Large intestine (tissue), 3 donors: Measurements from ENCODE around the gene ROPN1B. TPM values are rescaled to one million over a fixed set of nuclear protein-coding genes. Genes with fewer than 3 reads are reported as not detected.

Experiments
- DNase-seq, 2 donors: peaks; one replicate each; pipeline versions ENCODE4 v3.0.0 to v3.0.0-alpha.2; 2013
- H3K27ac ChIP-seq: one replicate; pipeline ENCODE4 v1.5.1; 2013; ENCODE audit warnings: low read length
- H3K27me3 ChIP-seq: 2 replicates; pipeline ENCODE4 v1.6.1; 2013; ENCODE audit warnings: low read length; ENCODE audit not compliant: control insufficient read depth, insufficient read depth
- H3K36me3 ChIP-seq: 2 replicates; pipeline ENCODE4 v1.6.1; 2013; ENCODE audit warnings: low read length; ENCODE audit not compliant: control insufficient read depth, insufficient read depth
- H3K4me1 ChIP-seq: one replicate; pipeline ENCODE4 v1.6.1; 2013; ENCODE audit warnings: low read length; ENCODE audit not compliant: control insufficient read depth, insufficient read depth
- H3K4me3 ChIP-seq: one replicate; pipeline ENCODE4 v1.5.1; 2013; ENCODE audit warnings: low read length
- H3K9me3 ChIP-seq: one replicate; pipeline ENCODE4 v1.6.1; 2013; ENCODE audit warnings: mild to moderate bottlenecking, low read depth, low read length, moderate library complexity; ENCODE audit not compliant: control insufficient read depth
- WGBS: methylation state at CpG from one replicate; pipeline ENCODE4 v1.1.5; 2013; ENCODE audit warnings: low lambda C conversion rate; ENCODE audit not compliant: insufficient coverage; 5-methylcytosine and 5-hydroxymethylcytosine counted together
- polyA plus RNA-seq: library from polyadenylated mRNA; unstranded; fragments of 120-200 nt; gene quantifications from one replicate; pipeline ENCODE4 v1.2.1, GENCODE V29; 2013

The ROPN1B gene
- polyA plus RNA-seq, 1 donor, result 0.19 TPM

GRCh38 chr3:126021224-126021623 is 52.2 kb downstream of the ROPN1B start:
- Histone ChIP-seq H3K4me3 (no peak overlapping the region), H3K9me3 (no peaks in the 10 kb centered on the region), H3K36me3 (peaks cover 21% of the 10 kb centered on the region), H3K27ac (no peak overlapping the region), H3K27me3 (no peaks in the 10 kb centered on the region), H3K4me1 (no peaks in the 10 kb centered on the region)
- no CpG with 5 or more reads among the region's 5 CpGs for WGBS
- DNase-seq, result no peak

DNA sequence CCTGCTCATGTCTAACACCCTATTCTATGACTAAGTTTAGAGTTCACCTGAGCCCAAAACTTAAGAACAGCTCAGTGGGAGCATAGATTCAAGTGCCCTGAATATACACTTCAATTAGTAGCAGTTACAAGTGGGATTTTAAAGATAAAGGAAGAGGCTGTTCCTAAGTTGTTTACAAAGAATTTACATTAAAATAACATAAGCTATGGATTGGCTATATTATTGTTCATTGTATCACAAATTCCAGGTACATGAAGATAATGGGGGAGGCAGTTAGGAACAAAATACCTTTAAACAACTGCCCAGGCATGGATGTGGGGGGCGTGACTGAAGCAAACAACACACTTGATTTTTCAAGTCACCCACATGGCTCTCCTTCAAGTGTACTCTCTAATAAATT is 52.7 kb downstream of the ROPN1B start:
- H3K27ac ChIP-seq, result no peak overlapping the region
- H3K27me3 ChIP-seq, result no peaks in the 10 kb centered on the region
- H3K4me1 ChIP-seq, result no peaks in the 10 kb centered on the region
- no CpG with 5 or more reads among the region's 1 CpG for WGBS
- no peaks in the 10 kb centered on the region for H3K9me3 ChIP-seq
- no peak overlapping the region for H3K4me3 ChIP-seq
- H3K36me3 ChIP-seq, result peaks cover 19% of the 10 kb centered on the region
- no peak for DNase-seq

DNA sequence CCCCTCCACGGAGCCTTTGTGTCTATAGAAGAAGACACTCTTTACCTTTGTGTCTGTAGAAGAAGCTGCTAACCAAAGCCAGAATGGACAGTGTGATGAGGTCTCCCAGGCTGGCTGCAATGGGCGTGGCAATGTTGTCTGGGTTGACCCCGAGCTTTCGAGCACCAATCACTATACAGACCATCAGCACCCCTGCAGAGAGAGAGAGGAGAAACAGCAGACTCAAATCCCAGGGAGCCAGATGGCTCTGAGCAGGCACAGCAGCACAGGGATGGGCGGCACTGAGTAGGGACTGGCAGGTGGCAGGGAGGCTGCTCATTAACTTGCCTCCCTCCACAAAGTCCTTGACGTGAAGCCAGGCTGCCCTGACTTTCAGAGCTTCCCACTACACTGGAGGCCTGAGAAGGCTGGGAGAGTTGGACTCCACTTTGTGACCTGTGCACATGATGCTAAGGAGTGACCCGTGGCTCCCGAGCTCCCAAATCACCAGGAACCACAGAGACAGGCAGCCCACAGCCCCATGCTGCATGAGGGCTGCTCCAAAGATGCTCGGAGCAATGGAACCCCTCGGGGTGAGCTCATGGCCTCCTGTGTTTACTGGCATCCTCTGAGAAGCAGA is 53.9 kb downstream of the ROPN1B start:
- H3K4me3 ChIP-seq, result no peak overlapping the region
- H3K9me3 ChIP-seq, result peaks cover 2% of the 10 kb centered on the region
- WGBS, result no CpG with 5 or more reads among the region's 10 CpGs
- H3K36me3 ChIP-seq, result peaks cover 19% of the 10 kb centered on the region
- no peaks in the 10 kb centered on the region for H3K4me1 ChIP-seq
- H3K27me3 ChIP-seq, result no peaks in the 10 kb centered on the region
- DNase-seq, result no peak
- H3K27ac ChIP-seq, result no peak overlapping the region

- no CpG with 5 or more reads among the region's 10 CpGs for WGBS
- H3K27me3 ChIP-seq, result no peaks in the 10 kb centered on the region
- no peak overlapping the region for H3K27ac ChIP-seq
- peaks cover 19% of the 10 kb centered on the region for H3K36me3 ChIP-seq
- DNase-seq, result no peak
- H3K4me1 ChIP-seq, result no peaks in the 10 kb centered on the region
- H3K4me3 ChIP-seq, result no peak overlapping the region
- peaks cover 7% of the 10 kb centered on the region for H3K9me3 ChIP-seq
Observed at GRCh38 chr3:126023390-126023789, 54.4 kb downstream of the ROPN1B start.

DNA sequence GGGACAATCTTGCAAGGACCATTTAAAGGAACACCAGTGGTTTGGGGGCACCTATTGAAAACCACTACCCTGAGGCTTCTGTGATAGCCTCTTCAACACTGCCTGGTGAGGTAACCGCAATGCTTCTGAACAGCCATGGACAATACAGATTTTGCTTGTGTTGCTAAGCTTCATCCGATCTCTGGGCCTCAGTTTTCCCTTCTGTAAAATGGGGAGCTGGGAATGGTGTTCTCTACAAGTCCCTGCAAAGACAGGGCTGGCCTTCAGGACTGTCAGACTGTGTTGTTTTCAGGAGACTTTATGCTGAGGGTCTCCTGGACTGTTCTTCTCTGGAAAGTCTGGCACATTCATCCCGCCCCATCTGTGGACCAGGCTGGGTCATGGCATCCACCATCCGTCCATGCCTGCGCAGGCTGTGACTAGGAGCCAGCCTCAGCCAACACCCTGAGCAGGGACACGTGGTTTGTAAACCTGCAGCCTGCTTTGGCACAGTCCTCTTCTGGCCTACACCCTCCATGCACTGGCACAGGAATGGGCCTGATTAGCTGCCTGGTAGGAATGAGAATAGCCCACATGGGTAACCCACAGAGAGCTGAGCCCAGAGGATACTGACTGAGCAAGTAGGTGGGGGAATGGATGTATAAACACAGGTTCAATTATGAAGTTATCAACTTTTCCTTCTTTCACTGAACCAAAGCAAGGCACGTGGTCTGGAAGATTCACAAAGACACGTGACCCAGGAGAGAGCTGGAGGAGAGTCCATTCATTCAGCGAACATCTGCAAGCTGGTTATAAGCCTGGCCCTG is 55.3 kb downstream of the ROPN1B start:
- WGBS, result no CpG with 5 or more reads among the region's 9 CpGs
- H3K4me3 ChIP-seq, result no peak overlapping the region
- DNase-seq, result no peak
- no peak overlapping the region for H3K27ac ChIP-seq
- peaks cover 10% of the 10 kb centered on the region for H3K9me3 ChIP-seq
- no peaks in the 10 kb centered on the region for H3K27me3 ChIP-seq
- peaks cover 19% of the 10 kb centered on the region for H3K36me3 ChIP-seq
- no peaks in the 10 kb centered on the region for H3K4me1 ChIP-seq

DNA sequence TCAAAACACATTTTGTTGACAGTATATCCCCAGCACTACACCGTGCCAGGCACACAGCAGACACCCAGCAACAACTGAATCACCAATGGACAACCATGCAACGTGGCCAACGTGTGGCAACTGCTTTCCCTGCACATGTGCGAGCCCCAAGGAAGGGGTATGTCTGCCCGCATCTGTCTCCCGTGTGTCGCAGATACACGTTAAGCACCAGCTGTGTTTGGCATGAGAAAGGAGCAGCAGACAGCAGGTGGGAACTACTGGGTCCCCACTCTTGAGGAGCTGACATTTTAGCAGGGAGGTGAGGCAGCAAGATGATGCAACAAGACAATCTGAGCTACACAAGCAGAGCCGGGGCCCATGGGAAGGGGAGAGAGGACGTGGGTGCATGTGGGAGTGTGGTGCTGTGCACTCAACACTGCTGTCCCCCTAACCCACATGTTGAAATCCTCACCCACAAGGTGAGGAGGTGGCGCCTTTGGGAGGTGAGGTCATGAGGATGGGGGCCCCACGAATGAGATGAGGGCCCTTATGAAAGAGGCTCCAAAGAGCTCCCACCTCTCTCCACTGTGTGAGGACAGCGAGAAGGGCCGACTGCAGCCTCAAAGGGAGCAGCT is 56.2 kb downstream of the ROPN1B start:
- DNase-seq, result no peak
- no peaks in the 10 kb centered on the region for H3K4me1 ChIP-seq
- WGBS, result no CpG with 5 or more reads among the region's 14 CpGs
- peaks cover 19% of the 10 kb centered on the region for H3K36me3 ChIP-seq
- peaks cover 10% of the 10 kb centered on the region for H3K9me3 ChIP-seq
- no peak overlapping the region for H3K27ac ChIP-seq
- H3K4me3 ChIP-seq, result no peak overlapping the region
- H3K27me3 ChIP-seq, result no peaks in the 10 kb centered on the region

DNA sequence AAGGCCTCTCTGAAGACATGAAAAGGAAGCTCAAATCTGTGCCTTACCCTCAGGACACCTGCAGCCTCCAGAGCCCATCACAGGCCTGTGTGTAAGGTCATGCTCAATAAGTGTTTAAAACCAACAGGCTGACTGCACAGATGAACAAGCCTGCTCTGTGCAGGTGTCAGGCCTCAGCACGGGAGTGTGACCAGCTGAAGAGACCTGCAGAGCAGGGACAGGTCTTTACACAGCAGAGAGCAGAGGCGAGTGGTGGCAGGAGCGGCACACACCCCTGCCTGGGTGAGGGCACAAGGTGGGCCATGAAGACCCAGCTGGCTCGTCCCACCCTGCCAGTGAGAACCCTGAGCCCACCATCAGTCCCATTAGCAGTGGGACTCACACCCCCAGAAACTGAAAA is 56.9 kb downstream of the ROPN1B start:
- Histone ChIP-seq H3K9me3 (peaks cover 10% of the 10 kb centered on the region), H3K4me3 (no peak overlapping the region), H3K4me1 (no peaks in the 10 kb centered on the region), H3K27me3 (no peaks in the 10 kb centered on the region), H3K36me3 (peaks cover 19% of the 10 kb centered on the region), H3K27ac (no peak overlapping the region)
- WGBS, result no CpG with 5 or more reads among the region's 4 CpGs
- no peak for DNase-seq

DNA sequence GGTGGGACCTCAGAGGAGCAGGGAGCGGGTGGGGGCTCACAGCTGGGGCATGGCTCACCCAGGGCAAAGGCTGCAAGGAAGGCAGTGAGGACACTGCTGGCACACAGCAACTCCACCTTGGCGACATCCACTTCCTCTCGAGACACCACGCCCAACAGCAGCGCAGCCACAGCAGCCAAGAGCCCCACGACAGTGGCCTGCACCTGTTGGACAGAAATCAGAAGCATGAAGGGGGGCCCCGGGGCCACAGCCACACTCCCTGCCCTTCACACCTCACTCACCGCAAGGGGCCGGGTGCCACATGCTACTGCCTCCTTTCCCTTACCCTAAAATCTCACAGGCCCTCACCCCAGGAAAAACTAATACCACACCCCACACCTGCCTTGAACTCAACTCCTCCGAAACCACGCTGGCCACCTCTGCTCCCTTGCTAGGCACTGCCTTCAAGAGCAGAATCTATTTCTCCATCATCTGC is 57.3 kb downstream of the ROPN1B start:
- WGBS, result no CpG with 5 or more reads among the region's 11 CpGs
- no peak for DNase-seq
- H3K27ac ChIP-seq, result no peak overlapping the region
- peaks cover 19% of the 10 kb centered on the region for H3K36me3 ChIP-seq
- no peaks in the 10 kb centered on the region for H3K4me1 ChIP-seq
- H3K27me3 ChIP-seq, result no peaks in the 10 kb centered on the region
- no peak overlapping the region for H3K4me3 ChIP-seq
- H3K9me3 ChIP-seq, result peaks cover 10% of the 10 kb centered on the region

- peaks cover 19% of the 10 kb centered on the region for H3K36me3 ChIP-seq
- no peaks in the 10 kb centered on the region for H3K4me1 ChIP-seq
- no peak for DNase-seq
- peaks cover 10% of the 10 kb centered on the region for H3K9me3 ChIP-seq
- no CpG with 5 or more reads among the region's 6 CpGs for WGBS
- no peaks in the 10 kb centered on the region for H3K27me3 ChIP-seq
- H3K27ac ChIP-seq, result no peak overlapping the region
- no peak overlapping the region for H3K4me3 ChIP-seq
Observed at GRCh38 chr3:126026761-126027160, 57.8 kb downstream of the ROPN1B start.

GRCh38 chr3:126028096-126028495 is 59.1 kb downstream of the ROPN1B start:
- no peak for DNase-seq
- no CpG with 5 or more reads among the region's 4 CpGs for WGBS

More at GRCh38 chr3:126028096-126028495, 59.1 kb downstream of the ROPN1B start:
- Histone ChIP-seq H3K9me3 (peaks cover 10% of the 10 kb centered on the region), H3K4me1 (no peaks in the 10 kb centered on the region), H3K4me3 (no peak overlapping the region), H3K27ac (no peak overlapping the region), H3K36me3 (peaks cover 12% of the 10 kb centered on the region), H3K27me3 (no peaks in the 10 kb centered on the region)
